Lung (tissue), 12 donors: ENCODE data around the gene ALDH1B1. TPM values are rescaled to one million over a fixed set of nuclear protein-coding genes. Genes with fewer than 3 reads are reported as not detected.
A peak's percentile ranks its signal among the peaks of the same experiment; 100 is the strongest.

Source experiments
- ATAC-seq: fragments of 200-7000 bp; cut with Tn5 transposase; one replicate; pipeline ENCODE4 v1.9.1; 2020; ENCODE audit warnings: moderate number of reproducible peaks; ENCODE audit not compliant: insufficient read depth, low FRiP score
- DNase-seq, 3 donors: peaks; one replicate each; pipeline ENCODE4 v3.0.0-alpha.2; 2013 to 2017
- H3K27ac ChIP-seq, 2 donors: one replicate each; pipeline ENCODE4 v1.5.1; 2013; ENCODE audit warnings: mild to moderate bottlenecking in 2 of 2, moderate library complexity in 2 of 2, control low read depth in 1 of 2, inconsistent platforms in 1 of 2, low read depth in 1 of 2, low read length in 1 of 2
- H3K27me3 ChIP-seq, 3 donors: one replicate each; pipeline ENCODE4 v1.5.1; 2013; ENCODE audit warnings: low read length in 2 of 3; ENCODE audit not compliant: control insufficient read depth in 3 of 3, insufficient read depth in 3 of 3
- H3K36me3 ChIP-seq, 4 donors: one replicate each; pipeline ENCODE4 v1.5.1; 2013; ENCODE audit warnings: low read length in 4 of 4, mild to moderate bottlenecking in 1 of 4, moderate library complexity in 1 of 4; ENCODE audit not compliant: control insufficient read depth in 4 of 4, insufficient read depth in 4 of 4
- H3K4me1 ChIP-seq, 5 donors: one replicate each; pipeline ENCODE4 v1.5.1; 2013; ENCODE audit warnings: low read length in 5 of 5, mild to moderate bottlenecking in 2 of 5, moderate library complexity in 1 of 5; ENCODE audit not compliant: control insufficient read depth in 5 of 5, insufficient read depth in 5 of 5
- H3K4me3 ChIP-seq: one replicate; pipeline ENCODE4 v1.5.1; 2013; ENCODE audit warnings: mild to moderate bottlenecking, control low read depth, moderate library complexity
- H3K9ac ChIP-seq, 2 donors: one replicate each; pipeline ENCODE4 v1.5.1; 2013; ENCODE audit warnings: low read length in 2 of 2, control low read depth in 1 of 2; ENCODE audit not compliant: insufficient read depth in 1 of 2
- H3K9me3 ChIP-seq, 4 donors: one replicate each; pipeline ENCODE4 v1.5.1; 2013; ENCODE audit warnings: low read length in 3 of 4, mild to moderate bottlenecking in 1 of 4, moderate library complexity in 1 of 4; ENCODE audit not compliant: control insufficient read depth in 4 of 4, insufficient read depth in 3 of 4
- WGBS, 2 donors: extraction: QIAGEN DNeasy Blood & Tissue Kit; methylation state at CpG; one replicate each; pipeline ENCODE4 v1.1.7; 2013; 5-methylcytosine and 5-hydroxymethylcytosine counted together
- polyA plus RNA-seq, 2 donors: library from polyadenylated mRNA; stranded (reverse); fragments of 200-250 nt; gene quantifications; one replicate each; pipeline ENCODE4 v1.2.1, GENCODE V29; 2013
- total RNA-seq, 2 donors: library from RNA; depleted of rRNA in 1 of 2; stranded (reverse); fragments of >200 nt in 1 of 2; gene quantifications; one replicate each; pipeline ENCODE4 v1.2.1, GENCODE V29; 2014 to 2021
- TF ChIP-seq, protein P1 (sequence below): IDR thresholded peaks from 2 replicates; pipeline ENCODE4 v1.5.1; 2012; ENCODE audit warnings: mild to moderate bottlenecking; ENCODE audit errors: control extremely low read depth, extremely low read depth
- donor health status: control.
- donor health status: control.
- donor health status: Bipolar disorder and iron deficiency.
- donor health status: healthy.
- donor health status: DM: yes; HTN: yes; CAD: no.

The ALDH1B1 gene
- total and polyA plus RNA-seq, 4 donors, result 6.4 to 21.1 (median 12.0) TPM

DNA sequence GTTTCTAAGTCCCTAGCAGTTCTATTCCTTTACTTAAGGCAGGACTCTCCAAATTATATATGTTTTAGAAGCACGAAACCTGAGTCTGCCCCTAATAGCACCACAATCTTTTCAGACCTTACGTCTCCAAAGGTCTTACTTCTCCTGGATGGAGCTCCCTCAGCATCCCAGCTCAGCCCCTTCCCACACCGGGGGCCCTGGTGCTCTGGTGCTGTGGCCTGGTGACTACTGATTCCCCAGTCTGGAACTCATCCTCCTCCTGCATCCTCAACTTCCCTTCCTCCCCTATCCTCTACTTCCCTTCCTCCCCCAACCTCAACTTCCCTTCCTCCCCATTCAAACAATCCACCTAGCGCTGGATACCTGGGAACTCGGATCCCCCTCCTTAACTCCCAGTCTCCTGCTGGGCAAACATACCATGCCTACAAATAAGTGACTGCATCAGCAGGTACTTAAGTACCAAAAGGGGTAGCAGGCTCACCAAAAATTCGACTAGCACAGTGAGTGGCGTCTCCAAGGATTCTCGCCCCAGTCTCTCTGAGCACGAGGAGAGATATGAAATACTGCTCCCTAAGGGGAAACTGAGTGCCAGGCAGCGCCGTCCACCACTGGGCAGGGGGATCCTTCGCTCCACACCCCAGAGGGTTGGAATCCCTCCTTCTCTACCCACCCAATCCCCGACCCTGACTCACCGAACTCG lies 30.9 kb downstream of the ALDH1B1 start:
- Histone ChIP-seq H3K9me3 (no peaks in the 10 kb centered on the region), H3K27me3 (peaks cover 11 to 46% (median 33%) of the 10 kb centered on the region in 3 donors), H3K36me3 (no peaks in the 10 kb centered on the region), H3K4me3 (no peak overlapping the region), H3K4me1 (peaks cover 0 to 17% (median 2%) of the 10 kb centered on the region in 5 donors), H3K27ac (no peak overlapping the region), H3K9ac (no peak overlapping the region)
- DNase-seq (no peak), ATAC-seq (no peak)
- WGBS, 2 donors, result 30 to 50% methylated on average over 12 to 15 of the region's 15 CpGs
- TF ChIP-seq, protein P1, sequence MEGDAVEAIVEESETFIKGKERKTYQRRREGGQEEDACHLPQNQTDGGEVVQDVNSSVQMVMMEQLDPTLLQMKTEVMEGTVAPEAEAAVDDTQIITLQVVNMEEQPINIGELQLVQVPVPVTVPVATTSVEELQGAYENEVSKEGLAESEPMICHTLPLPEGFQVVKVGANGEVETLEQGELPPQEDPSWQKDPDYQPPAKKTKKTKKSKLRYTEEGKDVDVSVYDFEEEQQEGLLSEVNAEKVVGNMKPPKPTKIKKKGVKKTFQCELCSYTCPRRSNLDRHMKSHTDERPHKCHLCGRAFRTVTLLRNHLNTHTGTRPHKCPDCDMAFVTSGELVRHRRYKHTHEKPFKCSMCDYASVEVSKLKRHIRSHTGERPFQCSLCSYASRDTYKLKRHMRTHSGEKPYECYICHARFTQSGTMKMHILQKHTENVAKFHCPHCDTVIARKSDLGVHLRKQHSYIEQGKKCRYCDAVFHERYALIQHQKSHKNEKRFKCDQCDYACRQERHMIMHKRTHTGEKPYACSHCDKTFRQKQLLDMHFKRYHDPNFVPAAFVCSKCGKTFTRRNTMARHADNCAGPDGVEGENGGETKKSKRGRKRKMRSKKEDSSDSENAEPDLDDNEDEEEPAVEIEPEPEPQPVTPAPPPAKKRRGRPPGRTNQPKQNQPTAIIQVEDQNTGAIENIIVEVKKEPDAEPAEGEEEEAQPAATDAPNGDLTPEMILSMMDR, result no peak

DNA sequence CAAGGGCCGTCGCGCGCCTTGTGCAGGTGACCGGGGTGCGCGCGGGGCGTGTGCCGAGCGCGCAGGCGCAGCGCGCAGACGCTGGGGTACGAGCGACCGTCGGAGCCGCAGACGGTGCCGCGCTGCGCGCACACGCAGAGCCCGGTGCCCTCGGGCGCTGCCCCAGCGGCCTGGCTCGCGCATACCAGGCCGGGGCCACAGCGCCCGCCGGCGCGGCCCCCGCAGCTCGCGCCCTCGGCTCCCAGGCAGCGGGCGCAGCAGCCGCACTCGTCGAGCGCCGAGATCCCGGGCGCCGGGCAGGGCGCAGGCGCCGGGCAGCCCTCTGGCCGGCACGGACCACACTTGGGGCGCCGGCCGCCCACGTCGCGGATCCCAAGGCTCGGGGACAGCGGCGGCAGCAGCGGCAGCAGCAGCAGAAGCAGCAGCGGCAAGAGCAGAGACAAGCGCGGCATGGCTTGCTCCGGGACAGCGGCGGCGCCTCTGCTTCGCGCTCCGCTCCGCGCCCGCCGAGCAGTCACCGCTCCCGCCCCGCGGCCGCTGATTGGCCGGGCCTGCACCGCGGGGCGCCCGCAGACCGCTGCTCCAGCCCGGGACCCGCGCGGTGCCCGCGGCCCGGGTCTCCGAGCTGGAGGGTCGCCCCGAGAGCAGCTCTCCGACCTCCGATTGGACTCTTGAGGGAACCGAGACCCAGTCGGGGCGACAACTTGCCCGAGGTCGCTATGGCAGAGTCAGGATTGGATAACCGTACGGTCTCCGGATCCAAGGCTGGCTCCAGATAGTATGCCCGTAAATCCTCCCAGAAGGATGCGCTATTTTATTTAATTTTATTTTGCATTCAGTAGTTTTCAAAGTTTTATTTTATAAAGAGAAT lies 31.7 kb downstream of the ALDH1B1 start, which contains the start of gene IGFBPL1:
IGFBPL1 (minus strand) TSS at position 482 of the 871 bp plus-strand sequence; CDS start at position 452, 30 bp downstream.
- TF ChIP-seq, protein P1, result no peak
- Histone ChIP-seq H3K4me3 (peak within 1 kb of the TSS; percentile 15), H3K36me3 (no peaks in the 10 kb centered on the region), H3K4me1 (peaks cover 0 to 17% (median 2%) of the 10 kb centered on the region in 5 donors), H3K9me3 (no peaks in the 10 kb centered on the region), H3K27me3 (peaks cover 11 to 43% (median 30%) of the 10 kb centered on the region in 3 donors), H3K27ac (no peak within 1 kb of the TSS), H3K9ac (no peak within 1 kb of the TSS)
- ATAC-seq (peak; percentile 29), DNase-seq (peak; percentile 36 to 53 (median 51))
- WGBS, 2 donors, result 2% methylated on average over 87 to 115 of the region's 115 CpGs

DNA sequence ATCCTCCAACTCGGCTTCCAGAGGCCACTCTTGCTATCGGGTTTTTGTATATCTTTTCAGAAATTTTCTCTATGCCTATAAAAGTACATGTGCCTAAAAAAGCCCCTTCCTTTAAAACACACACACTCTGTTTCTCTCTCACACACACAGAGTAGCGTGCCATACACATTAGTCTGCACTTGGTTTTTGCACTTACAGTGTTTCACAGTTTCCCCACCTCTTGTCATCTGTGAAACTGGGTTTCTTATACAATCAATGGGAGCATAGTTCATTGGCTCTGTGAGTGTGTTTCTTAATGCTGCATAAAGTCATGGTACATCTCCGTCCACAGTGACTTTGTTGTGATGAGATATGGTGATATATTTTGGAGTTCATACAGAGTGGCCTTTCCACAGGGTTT lies 32.4 kb downstream of the ALDH1B1 start:
- H3K27ac ChIP-seq, result no peak overlapping the region
- peaks cover 11 to 43% (median 30%) of the 10 kb centered on the region in 3 donors for H3K27me3 ChIP-seq
- H3K4me1 ChIP-seq, result peaks cover 0 to 17% (median 2%) of the 10 kb centered on the region in 5 donors
- ATAC-seq, result no peak
- WGBS, 2 donors, result 71 to 84% methylated on average over 4 of the region's 4 CpGs
- no peaks in the 10 kb centered on the region for H3K36me3 ChIP-seq
- H3K4me3 ChIP-seq, result no peak overlapping the region
- TF ChIP-seq, protein P1, result no peak
- no peak for DNase-seq
- H3K9ac ChIP-seq, result no peak overlapping the region
- no peaks in the 10 kb centered on the region for H3K9me3 ChIP-seq
